GM12801 (cell line): Measurements from ENCODE around the gene MFRP.

Source experiments
- TF ChIP-seq, protein P1 (sequence below): IDR thresholded peaks from one replicate; pipeline ENCODE4 v1.5.1; 2011; ENCODE audit warnings: control low read depth; ENCODE audit not compliant: insufficient read length; ENCODE audit errors: extremely low read depth

MFRP gene

DNA sequence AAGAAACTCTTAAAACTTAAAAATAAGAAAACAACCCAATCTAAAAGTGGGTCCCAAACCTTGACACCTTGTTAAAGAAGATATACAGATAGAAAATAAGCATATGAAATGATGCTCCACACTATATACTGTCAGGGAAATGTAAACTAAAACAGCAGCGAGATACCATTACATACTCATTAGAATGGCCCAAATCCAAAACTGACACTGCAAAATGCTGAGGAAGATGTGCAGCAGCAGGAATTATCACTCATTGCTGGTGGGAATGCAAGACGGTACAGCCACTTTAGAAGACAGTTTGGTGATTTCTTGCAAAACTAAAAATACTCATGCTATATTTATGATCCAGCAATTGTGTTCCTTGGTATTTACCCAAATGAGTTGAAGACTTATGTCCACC lies 17.2 kb downstream of the MFRP start:
- TF ChIP-seq, protein P1, sequence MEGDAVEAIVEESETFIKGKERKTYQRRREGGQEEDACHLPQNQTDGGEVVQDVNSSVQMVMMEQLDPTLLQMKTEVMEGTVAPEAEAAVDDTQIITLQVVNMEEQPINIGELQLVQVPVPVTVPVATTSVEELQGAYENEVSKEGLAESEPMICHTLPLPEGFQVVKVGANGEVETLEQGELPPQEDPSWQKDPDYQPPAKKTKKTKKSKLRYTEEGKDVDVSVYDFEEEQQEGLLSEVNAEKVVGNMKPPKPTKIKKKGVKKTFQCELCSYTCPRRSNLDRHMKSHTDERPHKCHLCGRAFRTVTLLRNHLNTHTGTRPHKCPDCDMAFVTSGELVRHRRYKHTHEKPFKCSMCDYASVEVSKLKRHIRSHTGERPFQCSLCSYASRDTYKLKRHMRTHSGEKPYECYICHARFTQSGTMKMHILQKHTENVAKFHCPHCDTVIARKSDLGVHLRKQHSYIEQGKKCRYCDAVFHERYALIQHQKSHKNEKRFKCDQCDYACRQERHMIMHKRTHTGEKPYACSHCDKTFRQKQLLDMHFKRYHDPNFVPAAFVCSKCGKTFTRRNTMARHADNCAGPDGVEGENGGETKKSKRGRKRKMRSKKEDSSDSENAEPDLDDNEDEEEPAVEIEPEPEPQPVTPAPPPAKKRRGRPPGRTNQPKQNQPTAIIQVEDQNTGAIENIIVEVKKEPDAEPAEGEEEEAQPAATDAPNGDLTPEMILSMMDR, result no peak

DNA sequence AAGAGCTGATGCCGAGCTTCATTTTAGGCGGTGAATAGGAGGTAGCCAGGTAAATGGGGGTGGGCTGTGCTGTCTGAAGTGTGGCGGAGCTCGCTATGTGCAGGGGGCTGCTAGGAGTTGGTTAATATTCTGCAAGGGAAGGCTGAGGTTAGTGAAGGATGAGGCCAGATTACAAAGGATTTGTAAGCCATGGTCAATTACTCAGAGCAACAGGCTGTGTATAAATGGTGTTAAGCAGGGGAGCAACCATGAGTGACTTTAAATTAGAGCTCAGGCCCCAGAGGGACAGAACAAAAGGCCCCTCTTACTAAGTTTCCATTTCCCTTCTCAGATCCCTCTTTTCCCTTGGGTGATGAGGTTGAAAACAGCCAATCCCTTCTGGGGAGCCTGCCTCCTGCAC lies 22.3 kb downstream of the MFRP start:
- TF ChIP-seq, protein P1, result no peak

GRCh38 chr11:119323532-119324033 lies 22.9 kb downstream of the MFRP start:
- TF ChIP-seq, protein P1, result no peak

DNA sequence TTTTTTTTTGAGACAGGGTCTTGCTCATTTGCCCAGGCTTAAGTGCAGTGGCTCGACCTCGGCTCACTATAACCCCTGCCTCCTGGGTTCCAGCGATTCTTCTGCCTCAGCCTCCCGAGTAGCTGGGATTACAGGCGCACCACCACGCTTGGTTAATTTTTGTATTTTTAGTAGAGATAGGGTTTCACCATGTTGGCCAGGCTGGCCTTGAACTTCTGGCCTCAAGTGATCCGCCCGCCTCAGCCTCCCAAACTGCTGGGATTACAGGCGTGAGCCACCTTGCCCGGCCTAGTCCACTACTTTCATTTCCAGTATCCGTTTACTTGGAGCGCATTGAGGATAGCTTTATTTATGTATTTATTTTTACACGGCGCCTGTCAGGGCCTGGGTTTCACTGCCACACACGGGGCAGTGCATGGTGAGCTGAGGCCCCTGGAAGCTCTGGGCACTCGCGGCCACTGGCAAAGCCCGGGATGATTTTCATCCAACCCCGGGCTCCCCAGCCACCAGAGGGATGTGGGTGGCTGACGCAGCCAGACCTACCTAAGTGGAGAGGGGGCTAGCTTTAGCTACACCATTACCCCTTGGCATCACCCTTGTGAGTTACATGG lies 23.5 kb downstream of the MFRP start:
- TF ChIP-seq, protein P1, result no peak

GRCh38 chr11:119322360-119322739 lies 24.2 kb downstream of the MFRP start:
- TF ChIP-seq, protein P1, result no peak

- TF ChIP-seq, protein P1, result no peak
Observed at GRCh38 chr11:119320776-119321524, 25.6 kb downstream of the MFRP start.

GRCh38 chr11:119320240-119320775 lies 26.2 kb downstream of the MFRP start:
- TF ChIP-seq, protein P1, result no peak
